HG03175 (cell line): ENCODE data around the gene OSBPL10.
"Not testable (repeated sequence)": the region's sequence is repeated elsewhere in the genome, so short reads cannot be mapped to it uniquely, and the experiment has no call there.

Experiments used
- ATAC-seq: cut with Tn5 transposase; IDR thresholded peaks from one replicate; pipeline ENCODE4 v1.9.1; 2021; ENCODE audit warnings: mild to moderate bottlenecking, moderate library complexity; ENCODE audit not compliant: unreplicated experiment

OSBPL10 gene

GRCh38 chr3:31862666-31863279 is 118.3 kb downstream of the OSBPL10 start:
- ATAC-seq, result no peak

- no peak for ATAC-seq
These were observed 119.2 kb downstream of the OSBPL10 start for GRCh38 chr3:31861826-31862225.

GRCh38 chr3:31860642-31861041 is 120.4 kb downstream of the OSBPL10 start:
- not testable (repeated sequence) for ATAC-seq

- ATAC-seq, result no peak
These were observed 121.8 kb downstream of the OSBPL10 start for GRCh38 chr3:31859245-31859644.

- ATAC-seq, result no peak
These were observed 122.6 kb downstream of the OSBPL10 start for GRCh38 chr3:31858439-31858838.

- no peak for ATAC-seq
These were observed 127.5 kb downstream of the OSBPL10 start for GRCh38 chr3:31853580-31853979.

- no peak for ATAC-seq
These were observed 129.8 kb downstream of the OSBPL10 start for GRCh38 chr3:31851278-31851677.

GRCh38 chr3:31848911-31849310 is 132.2 kb downstream of the OSBPL10 start:
- no peak for ATAC-seq

- ATAC-seq, result no peak
These were observed 132.8 kb downstream of the OSBPL10 start for GRCh38 chr3:31848163-31848818.

GRCh38 chr3:31847760-31848159 is 133.3 kb downstream of the OSBPL10 start:
- no peak for ATAC-seq

- ATAC-seq, result no peak
These were observed 139.5 kb downstream of the OSBPL10 start for GRCh38 chr3:31841515-31841914.

- no peak for ATAC-seq
These were observed 140.8 kb downstream of the OSBPL10 start for GRCh38 chr3:31840252-31840651.

GRCh38 chr3:31839144-31839917 is 141.7 kb downstream of the OSBPL10 start:
- no peak for ATAC-seq

GRCh38 chr3:31836131-31837075 is 144.7 kb downstream of the OSBPL10 start:
- ATAC-seq, result no peak

GRCh38 chr3:31833391-31834190 is 147.5 kb downstream of the OSBPL10 start:
- no peak for ATAC-seq

- no peak for ATAC-seq
These were observed 148.5 kb downstream of the OSBPL10 start for GRCh38 chr3:31832551-31832950.

- ATAC-seq, result no peak
These were observed 149.5 kb downstream of the OSBPL10 start for GRCh38 chr3:31831591-31831990.

GRCh38 chr3:31829826-31830426 is 151.1 kb downstream of the OSBPL10 start:
- no peak for ATAC-seq

- ATAC-seq, result no peak
These were observed 152.1 kb downstream of the OSBPL10 start for GRCh38 chr3:31829010-31829409.

- ATAC-seq, result no peak
These were observed 153.1 kb downstream of the OSBPL10 start for GRCh38 chr3:31828007-31828406.
